ENCODE measurements around the gene TRIP12.

Gene TRIP12

GRCh38 chr2:229715895-229716507 lies 205.8 kb downstream of the TRIP12 start:
- no peak for DNase-seq (ENCODE audit: low read depth in 2 of 2)

DNA sequence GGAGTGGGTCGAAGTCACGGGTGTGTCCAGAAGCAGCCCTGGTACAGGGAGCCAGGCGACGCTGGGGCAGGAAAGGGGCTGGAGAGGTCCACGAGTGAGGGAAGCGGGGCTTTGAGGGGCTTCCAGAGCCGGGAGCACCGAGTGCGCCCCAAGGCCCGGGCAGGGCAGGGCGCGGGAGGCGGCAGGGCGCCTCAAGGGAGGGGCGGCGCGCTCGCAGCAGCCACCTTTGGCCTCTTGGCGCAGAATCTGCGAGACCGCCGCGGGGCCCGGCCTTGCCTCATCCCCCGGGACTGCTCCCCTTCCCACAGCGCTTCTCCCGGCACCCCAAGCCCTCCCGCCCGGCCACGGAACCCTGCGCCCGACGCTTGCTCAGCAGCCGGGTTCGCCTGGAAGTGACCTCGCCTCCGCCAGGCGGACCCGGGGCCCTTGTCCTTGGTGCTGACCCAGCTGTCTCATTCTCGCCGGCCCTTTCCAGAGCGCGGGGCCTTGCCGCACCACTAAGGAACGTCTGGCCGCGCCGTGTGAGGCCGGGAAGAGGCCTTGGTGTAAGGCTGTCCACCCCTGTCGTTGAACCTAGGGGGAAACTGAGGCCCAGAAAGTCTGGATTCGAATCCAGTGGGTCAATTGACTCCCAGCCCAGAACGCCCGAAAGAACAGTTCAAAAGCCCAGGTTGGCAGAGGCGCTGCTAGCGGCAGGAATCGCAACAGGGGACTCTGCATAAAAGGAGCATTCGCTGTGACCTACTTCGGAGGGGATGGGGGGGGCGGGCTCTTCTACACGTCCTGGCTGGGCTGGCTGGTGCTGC lies 206.9 kb downstream of the TRIP12 start:
- no peak for DNase-seq (ENCODE audit: low read depth in 2 of 2)

GRCh38 chr2:229714080-229714735 lies 207.6 kb downstream of the TRIP12 start, which contains the start of gene DNER:
TSS of gene DNER (minus strand) at chr2:229714555. CDS start at chr2:229714423, 132 bp downstream.
- no peak for DNase-seq (ENCODE audit: low read depth in 2 of 2)
